HG03045 (cell line): ENCODE results near the gene FBXW7.

Source experiments
- ATAC-seq: cut with Tn5 transposase; IDR thresholded peaks from one replicate; pipeline ENCODE4 v1.9.1; 2021; ENCODE audit warnings: mild to moderate bottlenecking, moderate library complexity; ENCODE audit not compliant: unreplicated experiment

Gene FBXW7, protein sequence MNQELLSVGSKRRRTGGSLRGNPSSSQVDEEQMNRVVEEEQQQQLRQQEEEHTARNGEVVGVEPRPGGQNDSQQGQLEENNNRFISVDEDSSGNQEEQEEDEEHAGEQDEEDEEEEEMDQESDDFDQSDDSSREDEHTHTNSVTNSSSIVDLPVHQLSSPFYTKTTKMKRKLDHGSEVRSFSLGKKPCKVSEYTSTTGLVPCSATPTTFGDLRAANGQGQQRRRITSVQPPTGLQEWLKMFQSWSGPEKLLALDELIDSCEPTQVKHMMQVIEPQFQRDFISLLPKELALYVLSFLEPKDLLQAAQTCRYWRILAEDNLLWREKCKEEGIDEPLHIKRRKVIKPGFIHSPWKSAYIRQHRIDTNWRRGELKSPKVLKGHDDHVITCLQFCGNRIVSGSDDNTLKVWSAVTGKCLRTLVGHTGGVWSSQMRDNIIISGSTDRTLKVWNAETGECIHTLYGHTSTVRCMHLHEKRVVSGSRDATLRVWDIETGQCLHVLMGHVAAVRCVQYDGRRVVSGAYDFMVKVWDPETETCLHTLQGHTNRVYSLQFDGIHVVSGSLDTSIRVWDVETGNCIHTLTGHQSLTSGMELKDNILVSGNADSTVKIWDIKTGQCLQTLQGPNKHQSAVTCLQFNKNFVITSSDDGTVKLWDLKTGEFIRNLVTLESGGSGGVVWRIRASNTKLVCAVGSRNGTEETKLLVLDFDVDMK

DNA sequence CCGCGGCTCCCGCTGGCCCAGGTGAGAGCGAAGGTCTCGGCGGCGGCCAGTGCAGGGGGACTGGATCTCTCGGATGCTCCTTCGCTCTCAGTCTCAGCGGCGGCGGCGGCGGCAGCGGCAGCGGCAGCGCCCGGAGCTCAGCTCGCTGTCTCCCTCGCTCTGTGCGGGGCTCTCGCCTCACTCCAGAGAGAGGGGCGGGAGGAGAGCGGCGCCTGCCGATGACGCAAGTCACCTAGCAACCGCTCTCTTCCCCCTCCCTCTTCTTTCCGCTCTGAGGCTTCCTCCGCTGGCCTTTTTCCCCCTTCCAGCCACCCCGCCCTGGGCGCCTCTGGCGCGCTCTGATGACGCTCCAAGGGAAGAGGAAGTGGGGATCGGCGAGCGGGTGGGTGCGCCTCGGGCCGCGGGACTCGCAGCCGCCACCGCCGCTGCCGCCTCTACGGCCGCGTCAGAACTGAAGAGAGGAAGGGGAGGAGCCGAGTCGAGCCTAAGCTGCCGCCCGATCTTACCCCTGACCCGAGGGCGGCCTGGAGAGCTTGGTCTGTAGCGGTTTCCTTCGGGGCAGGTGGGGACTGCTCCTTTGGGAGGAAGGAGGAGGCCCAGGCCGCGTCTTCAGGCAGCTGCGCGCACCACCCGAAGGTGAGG lies at the start of gene FBXW7:
Gene FBXW7 (minus strand): TSS at position 190 of the 642 bp plus-strand sequence. CDS start 124,289 bp downstream, outside the sequence.
- peak; percentile 83 for ATAC-seq

DNA sequence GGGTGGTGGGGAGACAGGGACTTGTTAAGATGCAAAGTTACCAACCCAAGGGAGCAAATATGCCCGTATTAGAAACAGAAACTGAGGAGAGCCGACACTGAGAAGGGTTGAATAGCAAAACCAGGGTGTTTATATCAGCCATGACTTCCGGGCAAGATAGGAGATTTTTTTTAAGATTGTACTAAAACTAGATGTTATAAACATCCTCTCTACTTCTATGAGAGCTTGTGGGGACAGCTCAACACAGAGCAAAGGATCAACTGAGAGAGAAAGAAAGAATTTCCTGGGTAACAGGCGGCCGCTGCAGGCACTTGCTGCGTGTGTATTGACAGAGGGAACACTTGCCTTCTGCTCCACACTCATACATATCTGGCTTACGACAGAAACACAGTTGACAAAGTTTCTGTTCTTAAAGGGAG lies 49.1 kb upstream of the FBXW7 start:
- ATAC-seq = peak; percentile 73

DNA sequence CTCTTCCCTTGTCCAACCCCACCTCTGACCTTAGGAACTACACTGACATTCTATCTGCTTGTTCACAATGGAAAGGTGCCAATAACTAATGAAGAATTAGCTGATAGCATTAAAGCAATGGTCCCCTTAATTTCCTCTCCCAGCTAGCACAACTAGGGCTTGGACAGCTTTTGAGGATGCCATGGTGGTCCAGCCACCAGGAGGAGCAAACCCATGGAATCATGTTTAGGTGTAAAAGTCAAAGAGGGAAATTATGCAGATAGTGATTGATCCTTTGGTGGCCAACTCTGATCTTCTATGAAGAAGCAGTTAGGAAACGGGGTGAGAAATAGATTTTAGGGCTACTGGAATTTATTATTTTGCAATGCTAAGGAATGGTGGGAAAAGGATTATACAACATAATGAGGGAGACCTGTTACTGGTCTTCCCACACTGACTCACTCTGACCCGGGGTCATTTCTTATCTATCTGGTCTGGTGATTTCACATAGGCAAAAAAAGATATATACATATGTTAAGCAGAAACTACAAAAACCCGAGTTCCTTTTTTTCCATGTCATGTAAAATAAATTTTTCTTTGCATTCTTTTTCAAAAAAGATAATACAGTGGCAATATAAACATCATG lies 45.8 kb upstream of the FBXW7 start:
- ATAC-seq = no peak

DNA sequence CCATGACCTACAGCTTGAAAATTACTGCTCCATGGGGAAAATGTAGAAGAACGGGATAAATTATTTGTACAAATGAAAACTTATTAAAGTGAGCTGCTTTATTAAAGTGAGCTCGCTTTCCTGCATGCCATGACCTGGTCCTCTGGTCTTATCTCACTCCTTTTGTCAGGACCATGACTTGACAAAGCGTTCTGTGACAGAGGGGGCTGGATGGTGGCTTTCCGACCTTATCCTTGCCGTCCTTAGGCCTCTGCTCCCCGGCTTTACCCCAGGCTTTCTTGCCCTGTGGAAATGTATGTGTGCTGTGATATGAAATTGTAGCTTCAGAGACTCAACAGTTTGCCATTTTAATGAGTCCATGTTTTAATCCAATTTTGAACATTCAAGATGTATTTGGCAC lies 44.0 kb upstream of the FBXW7 start:
- ATAC-seq = no peak

DNA sequence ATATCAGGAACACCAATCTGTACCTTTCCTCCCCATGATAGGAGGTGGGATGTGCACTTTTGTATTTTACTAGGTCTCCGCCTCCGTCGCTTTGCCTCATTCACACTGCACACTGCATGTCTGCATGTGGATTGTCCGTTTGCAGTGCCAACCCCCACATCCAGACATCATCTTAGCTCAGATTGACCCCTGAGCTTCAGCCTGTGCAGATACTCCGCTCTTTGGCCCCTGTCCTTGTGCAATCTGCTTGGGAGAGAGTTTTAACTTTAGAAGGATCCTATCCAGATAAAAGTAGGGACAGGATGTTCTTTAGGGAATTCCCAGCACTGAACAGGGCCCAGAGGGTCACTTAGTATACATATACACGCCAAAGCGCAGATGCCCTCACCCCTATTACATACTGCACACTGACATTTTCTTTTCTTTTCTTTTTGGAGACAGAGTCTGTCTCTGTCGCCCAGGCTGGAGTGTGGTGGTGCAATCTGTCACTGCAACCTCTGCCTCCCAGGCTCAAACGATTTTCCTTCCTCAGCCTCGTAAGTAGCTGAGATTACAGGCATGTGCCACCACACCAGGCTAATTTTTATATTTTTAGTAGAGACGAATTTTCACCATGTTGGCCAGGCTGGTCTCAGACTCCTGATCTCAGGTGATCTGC lies 43.3 kb upstream of the FBXW7 start:
- ATAC-seq = no peak

DNA sequence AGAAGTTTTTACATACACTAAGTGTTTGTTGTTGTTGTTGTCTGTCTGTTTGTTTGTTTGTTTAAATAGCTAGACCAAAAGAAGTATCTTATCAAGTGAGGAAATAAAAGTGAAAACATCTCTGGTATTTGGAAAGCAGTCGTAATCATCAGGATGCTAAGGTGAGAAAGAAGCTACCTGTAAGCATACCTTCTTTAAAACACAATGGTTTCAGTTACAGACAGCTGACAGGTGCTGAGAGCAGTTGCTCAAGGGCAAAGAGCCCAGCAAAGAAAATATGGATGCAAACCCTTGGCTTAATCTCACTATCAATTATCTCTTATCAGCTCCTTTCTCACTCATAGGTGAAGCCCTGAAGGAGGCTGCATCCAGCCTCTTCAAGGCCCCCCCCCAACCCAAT lies 42.8 kb upstream of the FBXW7 start:
- ATAC-seq = no peak

DNA sequence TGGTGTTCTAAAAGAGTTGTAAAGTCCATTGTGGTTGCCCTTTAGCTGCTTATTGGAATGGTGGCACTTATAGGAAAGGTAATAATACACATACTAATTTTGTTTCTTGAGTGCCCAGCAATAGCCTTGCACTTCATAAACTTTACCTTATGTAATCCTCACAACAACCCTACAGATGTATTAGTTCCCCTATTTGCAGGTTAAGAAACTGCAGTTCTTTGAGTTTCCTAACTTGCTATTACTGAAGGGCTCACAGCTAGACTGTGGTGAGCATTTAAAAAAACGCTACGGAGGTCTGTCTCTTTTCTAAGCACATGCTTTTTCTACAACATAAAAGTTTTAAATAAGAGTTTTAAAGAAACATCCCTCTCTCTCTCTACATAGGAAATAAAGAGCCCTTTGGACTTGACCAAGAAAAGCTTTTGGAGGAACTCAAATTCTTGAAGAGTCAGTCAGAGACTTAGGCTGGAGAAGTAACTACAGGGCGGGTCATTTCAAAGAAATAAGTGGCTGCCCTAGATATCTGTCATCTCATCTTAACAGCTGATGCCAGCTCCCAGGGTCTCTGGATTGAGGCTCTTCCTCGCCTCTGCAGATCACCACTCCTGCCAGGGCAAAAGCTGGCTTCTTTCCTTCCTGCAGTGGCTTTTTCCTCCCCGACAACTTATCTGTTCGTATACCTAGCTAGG lies 42.0 kb upstream of the FBXW7 start:
- no peak for ATAC-seq

DNA sequence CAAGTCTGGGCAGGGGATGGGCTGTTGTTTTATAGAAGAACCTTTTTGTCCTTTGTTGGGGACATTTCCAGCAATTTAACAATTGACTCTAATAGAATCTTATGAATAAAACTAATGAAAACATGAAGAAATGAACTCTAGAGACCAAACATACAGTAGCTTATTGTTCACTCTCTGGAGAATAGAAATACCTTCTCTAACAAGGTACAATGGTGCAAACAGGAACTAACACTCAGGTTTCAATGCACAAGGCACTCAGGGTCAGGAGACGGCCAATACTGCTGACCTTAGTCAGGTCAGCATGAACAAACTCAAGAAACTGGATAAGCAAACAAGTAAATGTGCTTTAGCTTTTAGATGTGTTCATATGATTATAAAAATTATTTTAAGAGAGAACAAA lies 39.6 kb upstream of the FBXW7 start:
- no peak for ATAC-seq

DNA sequence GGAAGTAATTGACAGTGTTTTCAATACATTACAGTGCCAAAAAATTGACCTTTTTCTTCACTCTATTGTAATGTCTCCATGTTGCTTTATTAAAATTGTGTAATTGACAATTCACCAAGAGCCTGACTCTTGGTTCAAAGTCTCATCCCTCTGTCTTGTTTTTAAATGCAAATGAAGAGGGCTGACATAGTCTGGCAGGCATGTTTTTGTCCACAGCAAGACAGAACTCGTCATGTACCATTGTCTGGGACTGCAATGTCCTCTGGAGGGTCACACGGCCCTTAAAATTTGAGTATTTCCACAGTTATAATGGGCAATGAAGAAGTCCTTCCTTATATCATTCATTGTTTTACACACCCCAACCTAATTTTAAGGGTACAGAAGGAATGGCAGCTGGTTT lies 38.0 kb upstream of the FBXW7 start:
- no peak for ATAC-seq

DNA sequence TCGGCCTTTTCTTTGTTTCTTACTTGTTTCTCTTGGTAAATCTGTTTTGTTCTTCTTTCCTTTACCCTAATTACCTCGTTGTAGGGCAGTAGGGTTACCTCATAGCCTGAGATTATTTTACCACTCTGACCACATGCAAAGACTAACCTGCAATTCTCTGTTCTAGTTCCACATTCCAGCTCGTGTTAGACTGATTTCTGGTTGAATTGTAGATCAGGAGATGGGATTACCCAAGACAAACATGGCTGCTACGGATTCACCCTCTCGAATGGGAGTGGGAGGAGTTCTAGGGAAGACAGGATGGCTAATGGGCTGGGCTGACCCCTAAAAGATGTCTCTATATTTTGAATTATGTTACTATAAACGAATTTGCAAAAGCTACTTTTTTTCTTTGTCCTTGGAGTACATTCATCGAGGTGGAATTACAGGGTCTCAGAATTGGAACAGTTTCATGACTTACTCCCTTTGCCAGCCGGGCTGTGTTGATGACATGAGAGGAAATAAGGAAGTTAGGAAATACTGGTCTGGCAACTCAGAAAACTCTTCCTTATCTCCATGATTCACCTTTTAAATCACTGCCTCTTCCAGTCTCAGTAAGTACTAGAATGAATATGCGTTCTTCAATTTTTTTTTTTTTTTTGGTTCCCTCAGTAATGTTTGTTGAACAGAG lies 36.7 kb upstream of the FBXW7 start:
- peak; percentile 69 for ATAC-seq

DNA sequence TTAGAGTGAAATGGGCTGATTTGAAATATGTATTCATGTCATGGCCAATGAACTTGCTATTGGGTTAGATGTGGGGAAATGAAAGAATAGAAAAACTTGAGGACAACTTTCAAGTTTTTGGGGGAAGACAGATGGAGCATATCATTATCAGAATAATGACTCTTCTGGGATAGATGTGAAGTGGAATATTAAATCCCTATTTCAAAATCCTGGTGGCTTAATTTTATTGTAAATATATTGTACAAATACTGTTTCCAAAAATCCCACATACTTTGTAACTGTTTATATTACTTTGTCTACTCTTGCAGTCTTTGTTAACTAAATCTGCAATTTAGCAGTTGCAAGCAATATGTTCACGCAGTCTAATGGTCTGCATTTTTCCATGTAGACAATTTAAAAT lies 35.9 kb upstream of the FBXW7 start:
- ATAC-seq = no peak

DNA sequence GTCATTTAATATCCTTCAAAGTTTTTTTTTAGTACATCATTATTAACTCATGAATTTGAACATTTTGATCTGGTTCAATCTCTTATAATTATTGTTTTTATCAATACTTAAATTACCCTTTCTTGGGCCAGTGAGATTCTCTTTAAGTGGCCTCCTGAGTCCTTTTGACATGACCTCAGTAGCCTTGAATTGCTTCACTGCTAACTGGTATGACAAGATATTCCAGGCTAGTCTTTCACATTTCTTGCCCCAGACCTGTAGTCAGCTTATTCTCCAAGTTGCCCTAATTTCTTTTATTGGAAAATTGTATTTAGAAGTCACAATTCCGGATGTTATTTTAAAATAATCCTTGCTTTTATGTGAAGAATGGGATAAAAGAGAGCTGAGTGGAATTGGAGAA lies 35.4 kb upstream of the FBXW7 start:
- ATAC-seq = no peak

DNA sequence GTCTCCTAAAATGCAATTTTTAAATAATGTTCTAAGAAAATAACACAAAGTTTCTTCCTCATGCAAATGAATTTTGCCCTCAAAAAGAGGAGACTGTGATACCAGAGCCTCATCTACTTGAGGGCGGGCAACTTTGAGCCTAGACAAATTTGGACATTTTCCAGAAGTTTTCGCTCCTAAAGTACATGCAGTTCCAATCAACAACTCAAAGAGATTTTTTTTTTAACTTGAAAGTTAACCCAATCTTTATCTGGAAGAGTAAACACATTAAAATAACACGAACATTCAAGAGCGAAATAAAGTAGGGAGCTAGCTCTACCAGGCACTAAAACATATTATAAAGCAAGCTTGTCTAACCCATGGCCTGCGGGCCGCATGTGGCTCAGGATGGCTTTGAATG lies 29.4 kb upstream of the FBXW7 start:
- ATAC-seq = no peak

DNA sequence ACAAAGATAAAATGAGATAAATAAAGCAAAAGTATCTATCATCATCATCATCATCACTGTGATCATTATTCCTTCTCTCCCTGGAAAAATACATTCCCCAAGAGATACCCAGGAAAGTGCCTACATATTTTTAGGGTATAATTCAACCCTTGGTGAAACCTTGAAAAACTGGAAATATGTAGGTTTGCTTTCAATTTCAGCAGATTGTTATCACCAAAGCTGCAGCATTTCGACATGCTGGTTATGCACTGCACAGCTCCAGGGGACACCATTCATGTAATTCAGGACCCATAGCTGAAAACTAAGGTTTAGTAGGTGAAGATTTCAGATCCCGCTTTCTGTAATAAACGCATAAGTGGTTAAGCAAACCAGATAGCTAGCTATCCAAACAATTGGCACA lies 28.4 kb upstream of the FBXW7 start:
- no peak for ATAC-seq

DNA sequence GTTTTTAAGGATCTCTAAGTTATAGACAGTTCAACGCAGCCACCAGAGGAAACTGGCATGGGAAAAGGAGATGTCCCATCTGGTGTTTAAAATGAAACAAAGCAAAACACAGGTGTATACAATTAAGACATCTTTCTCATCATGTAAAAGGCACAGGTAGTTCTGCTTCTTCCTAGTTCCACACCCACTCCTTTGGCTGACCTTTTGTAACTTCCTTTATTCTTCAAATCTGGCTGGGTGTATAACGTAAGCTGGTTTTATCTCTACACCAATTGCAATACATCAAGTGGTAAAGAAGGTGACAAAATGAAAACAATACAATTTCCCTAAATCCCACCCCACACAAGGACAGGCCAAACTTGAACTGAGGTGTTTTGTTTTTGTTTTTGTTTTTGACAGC lies 27.3 kb upstream of the FBXW7 start:
- ATAC-seq = no peak

DNA sequence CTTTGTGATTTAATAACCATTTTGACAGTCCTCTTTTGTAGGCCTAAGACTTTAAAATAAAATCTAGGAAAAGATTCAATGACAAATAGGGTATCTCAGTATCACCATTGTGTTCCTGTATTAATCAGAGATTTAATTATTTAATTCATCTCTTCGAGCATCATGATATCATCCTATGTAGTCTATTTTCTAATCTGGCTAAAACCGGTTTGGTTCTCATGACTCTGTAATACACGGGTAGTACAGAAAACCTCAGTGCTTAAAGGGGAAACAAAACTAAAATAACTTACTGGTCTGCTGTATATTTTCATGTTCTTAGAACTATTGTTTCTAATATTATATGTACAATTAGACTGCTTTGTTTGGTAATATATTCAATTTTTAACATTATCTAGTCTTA lies 23.7 kb upstream of the FBXW7 start:
- no peak for ATAC-seq

DNA sequence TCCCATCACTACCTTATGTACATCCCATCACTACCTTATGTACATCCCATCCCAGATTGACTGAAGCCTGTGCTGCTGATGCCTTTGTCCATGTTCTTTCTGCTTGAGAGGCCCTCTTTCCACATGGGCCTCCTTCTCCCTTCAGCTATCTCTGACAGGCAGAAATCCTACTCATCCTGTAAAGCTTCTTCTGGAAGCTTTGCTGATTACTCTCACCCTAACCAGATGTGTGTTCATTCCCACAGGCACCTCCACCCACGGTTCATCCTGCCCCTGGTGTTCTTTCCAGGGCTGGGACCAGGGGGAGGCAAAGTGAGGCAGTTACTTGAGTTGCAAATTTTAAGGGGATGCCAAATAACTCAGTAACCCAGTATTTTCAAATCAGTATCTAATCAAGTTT lies 22.5 kb upstream of the FBXW7 start:
- no peak for ATAC-seq

DNA sequence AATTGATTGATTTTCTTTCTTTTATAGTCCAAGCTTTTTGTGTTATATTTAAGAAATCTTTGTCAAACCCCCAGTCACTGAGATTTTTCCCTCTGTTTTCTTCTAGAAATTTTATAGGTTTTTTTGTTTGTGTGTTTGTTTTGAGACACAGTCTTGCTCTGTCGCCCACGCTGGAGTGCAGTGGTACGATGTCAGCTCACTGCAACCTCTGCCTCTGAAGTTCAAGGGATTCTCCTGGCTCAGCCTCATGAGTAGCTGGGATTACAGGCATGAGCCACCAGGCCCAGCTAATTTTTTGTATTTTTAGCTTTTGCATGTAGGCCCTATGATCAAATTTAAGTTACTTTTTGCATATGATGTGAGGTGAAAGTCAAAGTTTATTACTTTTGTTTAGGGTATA lies 20.9 kb upstream of the FBXW7 start:
- no peak for ATAC-seq

DNA sequence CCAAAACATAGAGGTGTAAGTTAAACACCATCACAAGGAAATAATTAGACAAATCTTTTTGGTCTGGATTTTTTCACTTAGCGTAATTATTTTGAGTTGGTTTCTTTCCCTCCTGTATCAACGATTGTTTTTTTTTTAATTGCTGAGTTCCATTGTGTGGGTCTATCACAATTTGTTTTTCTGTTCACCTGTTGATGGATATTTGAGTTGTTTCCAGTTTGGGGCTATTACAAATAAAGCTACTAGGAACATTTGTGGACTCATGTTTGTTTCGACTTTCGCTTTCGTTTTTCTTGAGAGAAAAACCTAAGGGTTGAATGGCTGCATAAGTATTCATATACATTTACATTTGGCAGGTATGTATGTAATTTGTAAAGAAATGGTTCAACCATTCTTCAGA lies 20.4 kb upstream of the FBXW7 start:
- no peak for ATAC-seq

DNA sequence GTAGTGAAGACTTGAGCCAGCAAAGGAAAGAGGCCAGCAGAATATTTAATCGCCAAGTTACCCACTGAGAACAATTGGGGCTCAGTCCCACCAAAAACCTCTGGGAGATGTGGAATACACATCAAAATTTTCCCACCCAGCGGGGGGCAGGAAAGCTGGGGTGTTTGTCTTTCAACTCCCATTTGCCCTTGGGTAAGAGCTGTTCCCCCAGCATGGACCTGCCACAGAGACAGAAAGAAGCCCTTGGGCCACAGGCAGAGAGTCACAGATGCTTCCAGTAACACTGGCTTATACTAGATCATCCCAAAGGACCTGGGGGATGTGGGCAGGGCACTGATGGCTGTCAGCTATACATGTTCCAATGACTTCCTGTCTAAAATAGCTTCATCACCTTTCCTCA lies 18.9 kb upstream of the FBXW7 start:
- no peak for ATAC-seq
